Spleen (tissue), 3 donors: Measurements from ENCODE around the gene RFNG.

Experiments
- POLR2A ChIP-seq, 3 donors: fragments of 450-650 bp; IDR thresholded peaks; one replicate each; pipeline ENCODE4 v1.5.1; 2017; ENCODE audit warnings: antibody characterized with exemption in 3 of 3, mild to moderate bottlenecking in 1 of 3
- POLR2AphosphoS5 ChIP-seq, 3 donors: sonication (generic); formaldehyde crosslinking; IDR thresholded peaks; one replicate each; pipeline ENCODE4 v1.5.1; 2017; ENCODE audit warnings: antibody characterized with exemption in 3 of 3

DNA sequence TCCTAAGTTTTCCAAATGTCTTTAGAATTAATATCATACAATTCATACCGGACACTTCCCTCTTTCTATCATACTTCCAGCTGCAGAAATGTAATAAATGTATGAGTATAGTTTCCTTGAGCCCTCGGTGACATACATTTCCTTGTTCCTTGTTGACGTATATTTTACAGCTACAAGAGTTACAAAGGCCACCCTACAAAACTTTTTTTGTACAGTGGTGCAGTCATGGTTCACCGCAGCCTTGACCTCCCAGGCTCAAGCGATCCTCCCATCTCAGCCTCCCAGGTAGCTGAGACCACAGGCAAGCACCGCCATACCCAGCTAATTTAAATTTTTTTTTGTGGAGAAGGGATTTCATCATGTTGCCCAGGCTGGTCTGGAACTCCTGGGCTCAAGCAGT lies 21.2 kb upstream of the RFNG start:
- TF ChIP-seq POLR2AphosphoS5 (IDR thresholded peaks at IDR 0.05) (no peak), POLR2A (IDR thresholded peaks at IDR 0.05) (no peak)
